ENCODE results near the gene CCT6A.
"Not testable (repeated sequence)": the region's sequence is repeated elsewhere in the genome, so short reads cannot be mapped to it uniquely, and the experiment has no call there.

CCT6A gene

GRCh38 chr7:56098187-56099008 is 46.8 kb downstream of the CCT6A start:
- ATAC-seq, DNase-seq: not testable (repeated sequence)

GRCh38 chr7:56099653-56100052 is 48.1 kb downstream of the CCT6A start:
- ATAC-seq: peak; percentile 25
- DNase-seq: no peak

- not testable (repeated sequence) for ATAC-seq, DNase-seq
Measured at GRCh38 chr7:56104138-56104537, 52.6 kb downstream of the CCT6A start.

- DNase-seq (peak; percentile 31), ATAC-seq (peak; percentile 26)
Measured at GRCh38 chr7:56105508-56105907, 53.9 kb downstream of the CCT6A start.

GRCh38 chr7:56106108-56107073 is 54.8 kb downstream of the CCT6A start, which contains the start of gene CHCHD2:
TSS of gene CHCHD2 (minus strand) at chr7:56106476. CDS start at chr7:56106413, 63 bp downstream.
- DNase-seq (peak; percentile 90), ATAC-seq (peak; percentile 99)

- no peak for ATAC-seq
- DNase-seq: no peak
Measured at GRCh38 chr7:56107954-56108258, 56.3 kb downstream of the CCT6A start.

- no peak for ATAC-seq
- no peak for DNase-seq
Measured at GRCh38 chr7:56110611-56111010, 59.0 kb downstream of the CCT6A start.

GRCh38 chr7:56112244-56112643 is 60.7 kb downstream of the CCT6A start:
- DNase-seq, ATAC-seq: not testable (repeated sequence)
